Skeletal muscle satellite cell (primary cell): ENCODE data around the gene KRTAP10-9.
"Not testable (repeated sequence)": the region's sequence is repeated elsewhere in the genome, so short reads cannot be mapped to it uniquely, and the experiment has no call there.

Source experiments
- H3K27me3 ChIP-seq: 2 replicates; pipeline ENCODE4 v1.7.0; 2013; ENCODE audit warnings: low read length; ENCODE audit not compliant: control insufficient read depth, insufficient read depth
- H3K36me3 ChIP-seq: 2 replicates; pipeline ENCODE4 v1.7.0; 2013; ENCODE audit warnings: mild to moderate bottlenecking, control low read depth, low read length; ENCODE audit not compliant: insufficient read depth
- H3K4me1 ChIP-seq: 2 replicates; pipeline ENCODE4 v1.7.0; 2013; ENCODE audit warnings: low read length; ENCODE audit not compliant: control insufficient read depth, insufficient read depth
- H3K4me2 ChIP-seq: 2 replicates; pipeline ENCODE4 v1.7.0; 2013; ENCODE audit warnings: mild to moderate bottlenecking, low read length
- H3K4me3 ChIP-seq: 2 replicates; pipeline ENCODE4 v1.7.0; 2013; ENCODE audit warnings: low read length
- H3K9ac ChIP-seq: 2 replicates; pipeline ENCODE4 v1.7.0; 2013; ENCODE audit warnings: mild to moderate bottlenecking, low read depth, low read length, moderate library complexity
- H3K9me3 ChIP-seq: replicated peaks from 2 replicates; pipeline ENCODE4 v1.7.0; 2013; ENCODE audit warnings: mild to moderate bottlenecking, control low read depth, low read length

Gene KRTAP10-9

GRCh38 chr21:44599264-44600029, 27.4 kb upstream of the KRTAP10-9 start:
- no peaks in the 10 kb centered on the region for H3K36me3 ChIP-seq
- peaks cover 74% of the 10 kb centered on the region for H3K27me3 ChIP-seq
- no peak overlapping the region for H3K4me3 ChIP-seq
- no peak overlapping the region for H3K9ac ChIP-seq
- no peaks in the 10 kb centered on the region for H3K4me1 ChIP-seq
- H3K4me2 ChIP-seq: no peak overlapping the region
- no peaks in the 10 kb centered on the region for H3K9me3 ChIP-seq

- peaks cover 77% of the 10 kb centered on the region for H3K27me3 ChIP-seq
- H3K4me2 ChIP-seq, H3K4me3 ChIP-seq, H3K4me1 ChIP-seq, H3K9me3 ChIP-seq, H3K36me3 ChIP-seq, H3K9ac ChIP-seq: not testable (repeated sequence)
Measured at GRCh38 chr21:44600118-44600978, 26.5 kb upstream of the KRTAP10-9 start, which contains the start of gene KRTAP10-7. KRTAP10-7 (plus strand) TSS chr21:44600597; CDS start chr21:44600622, 25 bp downstream.

- not testable (repeated sequence) for H3K36me3 ChIP-seq, H3K4me1 ChIP-seq, H3K9ac ChIP-seq, H3K4me3 ChIP-seq, H3K4me2 ChIP-seq, H3K9me3 ChIP-seq
- peaks cover 75% of the 10 kb centered on the region for H3K27me3 ChIP-seq
Measured at GRCh38 chr21:44601091-44601490, 25.8 kb upstream of the KRTAP10-9 start.

- no peaks in the 10 kb centered on the region for H3K9me3 ChIP-seq
- H3K27me3 ChIP-seq: peaks cover 68% of the 10 kb centered on the region
- no peaks in the 10 kb centered on the region for H3K4me1 ChIP-seq
- no peak overlapping the region for H3K4me3 ChIP-seq
- H3K36me3 ChIP-seq: no peaks in the 10 kb centered on the region
- no peak overlapping the region for H3K9ac ChIP-seq
- H3K4me2 ChIP-seq: no peak overlapping the region
Measured at GRCh38 chr21:44601596-44602462, 25.1 kb upstream of the KRTAP10-9 start.

- Histone ChIP-seq H3K9ac (no peak overlapping the region), H3K27me3 (peaks cover 67% of the 10 kb centered on the region), H3K4me1 (no peaks in the 10 kb centered on the region), H3K36me3 (no peaks in the 10 kb centered on the region), H3K9me3 (no peaks in the 10 kb centered on the region), H3K4me2 (no peak overlapping the region), H3K4me3 (no peak overlapping the region)
Measured at GRCh38 chr21:44602463-44602850, 24.4 kb upstream of the KRTAP10-9 start.

GRCh38 chr21:44603109-44603875, 23.6 kb upstream of the KRTAP10-9 start:
- H3K4me1 ChIP-seq: no peaks in the 10 kb centered on the region
- H3K36me3 ChIP-seq: no peaks in the 10 kb centered on the region
- no peak overlapping the region for H3K4me3 ChIP-seq
- no peak overlapping the region for H3K4me2 ChIP-seq
- H3K9me3 ChIP-seq: no peaks in the 10 kb centered on the region
- peaks cover 63% of the 10 kb centered on the region for H3K27me3 ChIP-seq
- H3K9ac ChIP-seq: no peak overlapping the region

GRCh38 chr21:44603911-44604310, 23.0 kb upstream of the KRTAP10-9 start:
- Histone ChIP-seq H3K4me1 (no peaks in the 10 kb centered on the region), H3K9ac (no peak overlapping the region), H3K27me3 (peaks cover 59% of the 10 kb centered on the region), H3K4me2 (no peak overlapping the region), H3K9me3 (no peaks in the 10 kb centered on the region), H3K4me3 (no peak overlapping the region), H3K36me3 (no peaks in the 10 kb centered on the region)

- no peak overlapping the region for H3K4me2 ChIP-seq
- H3K9me3 ChIP-seq: no peaks in the 10 kb centered on the region
- no peak overlapping the region for H3K9ac ChIP-seq
- no peaks in the 10 kb centered on the region for H3K36me3 ChIP-seq
- H3K4me3 ChIP-seq: no peak overlapping the region
- no peaks in the 10 kb centered on the region for H3K4me1 ChIP-seq
- H3K27me3 ChIP-seq: peaks cover 40% of the 10 kb centered on the region
Measured at GRCh38 chr21:44606495-44606894, 20.4 kb upstream of the KRTAP10-9 start.

- Histone ChIP-seq H3K4me3 (no peak overlapping the region), H3K4me1 (no peaks in the 10 kb centered on the region), H3K4me2 (no peak overlapping the region), H3K27me3 (peaks cover 24% of the 10 kb centered on the region), H3K36me3 (no peaks in the 10 kb centered on the region), H3K9ac (no peak overlapping the region), H3K9me3 (peaks cover 3% of the 10 kb centered on the region)
Measured at GRCh38 chr21:44609193-44609592, 17.7 kb upstream of the KRTAP10-9 start.

GRCh38 chr21:44610157-44610843, 16.6 kb upstream of the KRTAP10-9 start:
- peaks cover 13% of the 10 kb centered on the region for H3K27me3 ChIP-seq
- H3K36me3 ChIP-seq, H3K4me1 ChIP-seq, H3K9ac ChIP-seq, H3K9me3 ChIP-seq, H3K4me2 ChIP-seq, H3K4me3 ChIP-seq: not testable (repeated sequence)
